ENCODE results near the gene AVL9. TPM values are rescaled to one million over a fixed set of nuclear protein-coding genes. Genes with fewer than 3 reads are reported as not detected.

AVL9 gene
- polyA plus RNA-seq, 1 of the 3 experiments (the other 2 are of a cell fraction): 8.9 TPM

DNA sequence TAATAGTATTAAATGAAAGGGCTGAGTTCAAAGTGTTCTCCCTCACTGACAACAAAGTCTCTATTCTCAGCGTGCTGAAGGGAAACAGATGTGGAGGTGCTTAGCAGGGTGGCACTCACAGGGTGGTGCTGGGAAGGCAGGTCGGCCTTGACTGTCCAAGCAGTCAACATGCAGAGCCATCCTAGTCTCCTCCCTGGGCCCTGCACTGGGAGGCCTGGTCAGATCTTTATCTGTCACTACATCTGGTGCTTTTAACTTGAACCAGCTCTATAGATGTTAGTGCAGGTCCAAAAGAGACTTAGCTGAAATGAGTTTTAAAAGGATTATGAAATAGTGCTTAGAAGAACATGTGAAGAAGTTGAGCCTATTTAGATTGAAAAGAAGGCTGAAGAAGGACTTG lies 82.1 kb downstream of the AVL9 start (continued):
- TF ChIP-seq, protein P1, sequence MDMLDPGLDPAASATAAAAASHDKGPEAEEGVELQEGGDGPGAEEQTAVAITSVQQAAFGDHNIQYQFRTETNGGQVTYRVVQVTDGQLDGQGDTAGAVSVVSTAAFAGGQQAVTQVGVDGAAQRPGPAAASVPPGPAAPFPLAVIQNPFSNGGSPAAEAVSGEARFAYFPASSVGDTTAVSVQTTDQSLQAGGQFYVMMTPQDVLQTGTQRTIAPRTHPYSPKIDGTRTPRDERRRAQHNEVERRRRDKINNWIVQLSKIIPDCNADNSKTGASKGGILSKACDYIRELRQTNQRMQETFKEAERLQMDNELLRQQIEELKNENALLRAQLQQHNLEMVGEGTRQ (IDR thresholded peaks at IDR 0.05; ENCODE audit: borderline replicate concordance, low read depth, low read length): no peak
- peak; percentile 20 for TF ChIP-seq CHD2 (IDR thresholded peaks at IDR 0.05; ENCODE audit: low read length, partially characterized antibody)
- TF ChIP-seq SIN3A (IDR thresholded peaks at IDR 0.05; ENCODE audit: borderline replicate concordance, low read depth, low read length): no peak
- TF ChIP-seq GABPA (IDR thresholded peaks at IDR 0.05; ENCODE audit: low read depth): no peak
- no peak for TF ChIP-seq FOSL2 (IDR thresholded peaks at IDR 0.05; ENCODE audit: borderline replicate concordance, low read depth)
- TF ChIP-seq, protein P2, sequence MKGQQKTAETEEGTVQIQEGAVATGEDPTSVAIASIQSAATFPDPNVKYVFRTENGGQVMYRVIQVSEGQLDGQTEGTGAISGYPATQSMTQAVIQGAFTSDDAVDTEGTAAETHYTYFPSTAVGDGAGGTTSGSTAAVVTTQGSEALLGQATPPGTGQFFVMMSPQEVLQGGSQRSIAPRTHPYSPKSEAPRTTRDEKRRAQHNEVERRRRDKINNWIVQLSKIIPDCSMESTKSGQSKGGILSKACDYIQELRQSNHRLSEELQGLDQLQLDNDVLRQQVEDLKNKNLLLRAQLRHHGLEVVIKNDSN (IDR thresholded peaks at IDR 0.05; ENCODE audit: borderline replicate concordance, low read depth): no peak
- TF ChIP-seq GATA2 (CRISPR knock-in tag; IDR thresholded peaks at IDR 0.05): peak; percentile 82

DNA sequence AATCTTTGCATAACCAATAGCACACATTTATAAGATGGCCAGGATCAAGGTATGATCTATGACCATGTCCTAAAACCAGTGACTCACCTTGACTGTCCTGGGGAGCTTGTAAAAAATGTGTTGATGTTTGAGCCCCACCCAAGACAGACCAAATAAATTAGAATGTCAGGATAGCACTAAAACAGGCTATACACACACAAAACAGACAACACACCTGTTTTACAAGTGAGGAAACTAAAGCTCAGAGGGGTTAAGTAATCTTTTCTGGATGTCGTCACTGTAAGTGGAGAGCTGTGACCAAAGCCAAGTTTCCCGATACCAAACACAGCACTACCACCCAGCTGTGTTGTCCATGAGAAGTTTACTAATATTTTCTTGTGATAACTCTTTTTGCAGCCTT lies 84.5 kb downstream of the AVL9 start:
- ChIA-PET POLR2A (no interaction called here), CTCF (interaction anchor here (1.1 to 1.8 kb wide), 2 partner anchors 29 to 100 kb away, joined by 3 to 6 read pairs; no protein-coding TSS in a partner anchor)
- Histone ChIP-seq H4K20me1 (ENCODE audit: insufficient read depth) (no peaks in the 10 kb centered on the region), H3K4me2 (no peak overlapping the region), H3K36me3 (replicated peaks in 1 of 2; ENCODE audit: control insufficient read depth in 1 of 2, insufficient read depth in 2 of 2, low read length in 1 of 2) (peaks cover 72 to 89% of the 10 kb centered on the region in 2 experiments), H3K9me3 (no peaks in the 10 kb centered on the region), H3K9me2 (no peaks in the 10 kb centered on the region), H3K4me3 (ENCODE audit: low read depth in 2 of 2, low read length in 1 of 2) (no peak overlapping the region), H3K27me3 (ENCODE audit: insufficient read depth) (no peaks in the 10 kb centered on the region), H3F3A (replicated peaks; ENCODE audit: insufficient read depth) (peaks cover 25% of the 10 kb centered on the region), H3K4me1 (ENCODE audit: control insufficient read depth in 1 of 2, insufficient read depth in 2 of 2, low read depth in 1 of 2, low read length in 1 of 2) (peaks cover 0 to 7% of the 10 kb centered on the region in 2 experiments; a peak in 2 of 4 replicates), H3K79me2 (ENCODE audit: insufficient read depth) (no peaks in the 10 kb centered on the region), H2AFZ (ENCODE audit: low read depth) (no peak overlapping the region), H3K27ac (ENCODE audit: low read depth in 2 of 2, low read length in 1 of 2) (no peak overlapping the region), H3K9ac (no peak overlapping the region)
- 93% methylated on average over 2 of the region's 2 CpGs for WGBS (ENCODE audit: low lambda C conversion rate)
- TF ChIP-seq GABPA (IDR thresholded peaks at IDR 0.05; ENCODE audit: low read depth) (no peak), TCF12 (IDR thresholded peaks at IDR 0.05) (no peak), EP300 (IDR thresholded peaks at IDR 0.05; ENCODE audit: borderline replicate concordance in 1 of 2, low read depth in 1 of 2, low read length in 1 of 2) (no peak), NRF1 (IDR thresholded peaks at IDR 0.05; ENCODE audit: low read depth, low read length) (no peak), YY1 (IDR thresholded peaks at IDR 0.05; ENCODE audit: low read depth) (no peak), SMC3 (IDR thresholded peaks at IDR 0.05; ENCODE audit: low read depth, low read length) (no peak), SIN3A (IDR thresholded peaks at IDR 0.05; ENCODE audit: borderline replicate concordance, low read depth, low read length) (no peak), FOXJ3 (CRISPR knock-in tag; IDR thresholded peaks at IDR 0.05) (no peak), NFIC (IDR thresholded peaks at IDR 0.05; ENCODE audit: borderline replicate concordance) (no peak), FOSL2 (IDR thresholded peaks at IDR 0.05; ENCODE audit: borderline replicate concordance, low read depth) (no peak), EZH2phosphoT487 (IDR thresholded peaks at IDR 0.05; ENCODE audit: borderline replicate concordance, low read depth) (no peak), RFX5 (IDR thresholded peaks at IDR 0.05; ENCODE audit: low read length) (no peak), RCOR1 (IDR thresholded peaks at IDR 0.05; ENCODE audit: low read length) (no peak), TAF1 (IDR thresholded peaks at IDR 0.05; ENCODE audit: borderline replicate concordance, low read depth, low read length) (no peak), RAD21 (IDR thresholded peaks at IDR 0.05; ENCODE audit: low read length) (no peak)
- TF ChIP-seq, protein P3, sequence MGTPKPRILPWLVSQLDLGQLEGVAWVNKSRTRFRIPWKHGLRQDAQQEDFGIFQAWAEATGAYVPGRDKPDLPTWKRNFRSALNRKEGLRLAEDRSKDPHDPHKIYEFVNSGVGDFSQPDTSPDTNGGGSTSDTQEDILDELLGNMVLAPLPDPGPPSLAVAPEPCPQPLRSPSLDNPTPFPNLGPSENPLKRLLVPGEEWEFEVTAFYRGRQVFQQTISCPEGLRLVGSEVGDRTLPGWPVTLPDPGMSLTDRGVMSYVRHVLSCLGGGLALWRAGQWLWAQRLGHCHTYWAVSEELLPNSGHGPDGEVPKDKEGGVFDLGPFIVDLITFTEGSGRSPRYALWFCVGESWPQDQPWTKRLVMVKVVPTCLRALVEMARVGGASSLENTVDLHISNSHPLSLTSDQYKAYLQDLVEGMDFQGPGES (IDR thresholded peaks at IDR 0.05; ENCODE audit: low read depth, low read length): no peak
- TF ChIP-seq, protein P2 (IDR thresholded peaks at IDR 0.05; ENCODE audit: borderline replicate concordance, low read depth): no peak
- TF ChIP-seq, protein P4, sequence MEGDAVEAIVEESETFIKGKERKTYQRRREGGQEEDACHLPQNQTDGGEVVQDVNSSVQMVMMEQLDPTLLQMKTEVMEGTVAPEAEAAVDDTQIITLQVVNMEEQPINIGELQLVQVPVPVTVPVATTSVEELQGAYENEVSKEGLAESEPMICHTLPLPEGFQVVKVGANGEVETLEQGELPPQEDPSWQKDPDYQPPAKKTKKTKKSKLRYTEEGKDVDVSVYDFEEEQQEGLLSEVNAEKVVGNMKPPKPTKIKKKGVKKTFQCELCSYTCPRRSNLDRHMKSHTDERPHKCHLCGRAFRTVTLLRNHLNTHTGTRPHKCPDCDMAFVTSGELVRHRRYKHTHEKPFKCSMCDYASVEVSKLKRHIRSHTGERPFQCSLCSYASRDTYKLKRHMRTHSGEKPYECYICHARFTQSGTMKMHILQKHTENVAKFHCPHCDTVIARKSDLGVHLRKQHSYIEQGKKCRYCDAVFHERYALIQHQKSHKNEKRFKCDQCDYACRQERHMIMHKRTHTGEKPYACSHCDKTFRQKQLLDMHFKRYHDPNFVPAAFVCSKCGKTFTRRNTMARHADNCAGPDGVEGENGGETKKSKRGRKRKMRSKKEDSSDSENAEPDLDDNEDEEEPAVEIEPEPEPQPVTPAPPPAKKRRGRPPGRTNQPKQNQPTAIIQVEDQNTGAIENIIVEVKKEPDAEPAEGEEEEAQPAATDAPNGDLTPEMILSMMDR (IDR thresholded peaks at IDR 0.05): no peak
- TF ChIP-seq, protein P1 (IDR thresholded peaks at IDR 0.05; ENCODE audit: borderline replicate concordance, low read depth, low read length): no peak
- DNase-seq: no peak
